Endothelial cell (in vitro differentiated cells): ENCODE results near the gene PISD. TPM values are rescaled to one million over a fixed set of nuclear protein-coding genes. Genes with fewer than 3 reads are reported as not detected.

Experiments used
- DNase-seq: peaks from one replicate; pipeline ENCODE4 v3.0.0; 2021; ENCODE audit warnings: low spot score
- H3K27ac Mint-ChIP-seq: one replicate; pipeline ENCODE4 v1.8.0; 2021; ENCODE audit warnings: mixed read lengths, inconsistent platforms; ENCODE audit not compliant: unreplicated experiment
- H3K27me3 Mint-ChIP-seq: one replicate; pipeline ENCODE4 v1.8.0; 2021; ENCODE audit warnings: mild to moderate bottlenecking, moderate library complexity, mixed read lengths, inconsistent platforms; ENCODE audit not compliant: unreplicated experiment
- H3K36me3 Mint-ChIP-seq: one replicate; pipeline ENCODE4 v1.8.0; 2021; ENCODE audit warnings: mild to moderate bottlenecking, low read depth, mixed read lengths, inconsistent platforms; ENCODE audit not compliant: unreplicated experiment
- H3K4me1 Mint-ChIP-seq: one replicate; pipeline ENCODE4 v1.8.0; 2021; ENCODE audit warnings: mild to moderate bottlenecking, mixed read lengths, inconsistent platforms; ENCODE audit not compliant: unreplicated experiment
- H3K4me3 Mint-ChIP-seq: one replicate; pipeline ENCODE4 v1.8.0; 2021; ENCODE audit warnings: mild to moderate bottlenecking, mixed read lengths, inconsistent platforms; ENCODE audit not compliant: unreplicated experiment
- H3K9me3 Mint-ChIP-seq: one replicate; pipeline ENCODE4 v1.8.0; 2021; ENCODE audit warnings: mixed read lengths, inconsistent platforms; ENCODE audit not compliant: unreplicated experiment
- total RNA-seq: library from RNA; stranded (reverse); fragmentation: NEBNext Ultra II Directional; extraction: Animal tissue kit (Norgen Biotek cat#: 25700); gene quantifications from one replicate; pipeline ENCODE4 v1.2.1, GENCODE V29; 2021; ENCODE audit not compliant: unreplicated experiment
- TF ChIP-seq, protein P1 (sequence below): fragments of 200-600 bp; sonication (generic); IDR thresholded peaks from one replicate; pipeline ENCODE4 v1.5.0; 2021; ENCODE audit warnings: antibody characterized with exemption; ENCODE audit not compliant: unreplicated experiment

Gene PISD
- total RNA-seq, 1 donor from 2014 or later, result 53.0 TPM

DNA sequence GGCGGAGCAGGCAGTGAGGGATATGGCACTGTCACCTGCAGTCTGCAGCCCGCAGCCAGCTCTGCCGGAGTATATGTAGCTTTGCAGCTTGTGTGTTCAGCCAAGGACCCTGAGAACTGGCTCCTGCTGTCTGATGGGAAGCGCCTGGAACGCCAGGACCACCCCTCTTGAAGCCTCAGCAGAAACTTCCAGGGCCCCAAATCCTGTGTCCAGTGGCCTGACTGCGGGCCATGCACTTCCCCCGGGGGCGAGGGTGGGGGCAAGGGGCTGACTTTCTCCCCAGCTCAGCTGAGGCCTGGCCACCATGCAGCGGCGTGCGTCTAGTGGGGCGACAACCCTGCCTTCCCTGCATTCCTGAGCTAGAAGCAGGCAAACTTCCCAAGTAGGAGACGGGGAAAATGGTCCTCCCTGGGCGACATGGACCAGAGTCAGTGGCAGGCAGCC is 32.3 kb downstream of the PISD start:
- DNase-seq, result no peak
- peaks cover 6% of the 10 kb centered on the region for H3K36me3 Mint-ChIP-seq
- TF ChIP-seq, protein P1, sequence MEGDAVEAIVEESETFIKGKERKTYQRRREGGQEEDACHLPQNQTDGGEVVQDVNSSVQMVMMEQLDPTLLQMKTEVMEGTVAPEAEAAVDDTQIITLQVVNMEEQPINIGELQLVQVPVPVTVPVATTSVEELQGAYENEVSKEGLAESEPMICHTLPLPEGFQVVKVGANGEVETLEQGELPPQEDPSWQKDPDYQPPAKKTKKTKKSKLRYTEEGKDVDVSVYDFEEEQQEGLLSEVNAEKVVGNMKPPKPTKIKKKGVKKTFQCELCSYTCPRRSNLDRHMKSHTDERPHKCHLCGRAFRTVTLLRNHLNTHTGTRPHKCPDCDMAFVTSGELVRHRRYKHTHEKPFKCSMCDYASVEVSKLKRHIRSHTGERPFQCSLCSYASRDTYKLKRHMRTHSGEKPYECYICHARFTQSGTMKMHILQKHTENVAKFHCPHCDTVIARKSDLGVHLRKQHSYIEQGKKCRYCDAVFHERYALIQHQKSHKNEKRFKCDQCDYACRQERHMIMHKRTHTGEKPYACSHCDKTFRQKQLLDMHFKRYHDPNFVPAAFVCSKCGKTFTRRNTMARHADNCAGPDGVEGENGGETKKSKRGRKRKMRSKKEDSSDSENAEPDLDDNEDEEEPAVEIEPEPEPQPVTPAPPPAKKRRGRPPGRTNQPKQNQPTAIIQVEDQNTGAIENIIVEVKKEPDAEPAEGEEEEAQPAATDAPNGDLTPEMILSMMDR, result no peak
- H3K4me1 Mint-ChIP-seq, result peaks cover 52% of the 10 kb centered on the region
- H3K4me3 Mint-ChIP-seq, result peak overlapping the region; percentile 59
- peak overlapping the region; percentile 55 for H3K27ac Mint-ChIP-seq
- peaks cover 15% of the 10 kb centered on the region for H3K27me3 Mint-ChIP-seq
- H3K9me3 Mint-ChIP-seq, result no peaks in the 10 kb centered on the region

DNA sequence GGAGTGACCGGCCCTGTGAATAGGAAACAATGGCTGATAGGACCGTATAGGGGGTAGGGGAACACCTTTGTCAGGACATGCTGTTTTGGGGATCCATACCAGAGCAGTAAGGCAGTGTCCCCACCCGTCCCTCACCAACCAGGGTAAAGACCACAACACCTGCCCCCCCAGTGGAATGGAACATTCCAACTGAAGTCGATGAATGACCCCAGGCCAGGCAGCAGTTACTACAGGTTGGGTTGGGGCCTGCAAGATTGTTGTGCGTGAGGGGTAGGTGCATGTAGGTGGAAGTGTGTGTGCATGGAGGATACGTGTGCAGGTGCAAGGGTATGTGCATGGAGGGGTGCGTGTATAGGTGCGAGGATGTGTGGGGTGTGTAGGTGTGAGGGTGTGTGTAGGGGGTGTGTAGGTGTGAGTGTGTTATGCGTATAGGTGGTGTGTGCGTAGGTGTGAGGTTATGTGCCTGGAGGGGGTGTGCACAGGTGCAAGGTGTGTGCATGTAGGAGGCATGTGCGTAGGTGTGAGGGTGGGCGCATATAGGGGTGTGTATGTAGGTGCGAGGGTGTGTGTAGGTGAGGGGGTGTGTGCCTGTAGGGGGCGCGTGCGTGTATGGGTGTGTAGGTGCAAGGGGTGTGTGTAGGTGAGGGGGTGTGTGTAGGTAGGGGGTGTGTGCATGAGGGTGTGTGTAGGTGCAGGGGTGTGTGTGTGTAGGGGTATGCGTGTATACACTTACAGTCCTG is 32.9 kb downstream of the PISD start:
- peaks cover 57% of the 10 kb centered on the region for H3K4me1 Mint-ChIP-seq
- DNase-seq, result no peak
- TF ChIP-seq, protein P1, result no peak
- H3K9me3 Mint-ChIP-seq, result no peaks in the 10 kb centered on the region
- H3K4me3 Mint-ChIP-seq, result peak overlapping the region; percentile 73
- H3K27me3 Mint-ChIP-seq, result peaks cover 17% of the 10 kb centered on the region
- peaks cover 11% of the 10 kb centered on the region for H3K36me3 Mint-ChIP-seq
- H3K27ac Mint-ChIP-seq, result peak overlapping the region; percentile 55

DNA sequence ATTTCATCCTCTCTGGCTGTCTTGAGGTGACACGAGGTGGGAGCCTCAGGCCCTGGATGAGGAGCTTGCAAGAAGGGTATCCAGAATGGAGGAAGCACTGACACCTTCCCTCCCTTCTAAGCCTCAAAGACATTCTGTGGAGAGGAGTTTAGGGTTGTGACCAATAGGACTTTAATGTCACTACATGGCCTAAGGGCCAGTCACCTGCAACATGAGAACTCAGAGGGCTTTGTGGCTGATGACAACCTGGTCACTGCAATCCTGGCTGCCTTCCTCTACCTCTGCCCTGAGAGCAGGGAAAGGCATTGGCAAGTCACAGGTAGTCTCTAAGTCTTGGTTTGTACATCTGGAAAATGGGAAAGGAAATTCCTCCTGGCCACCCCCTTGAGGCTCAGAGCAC is 33.7 kb downstream of the PISD start:
- TF ChIP-seq, protein P1, result no peak
- H3K4me3 Mint-ChIP-seq, result no peak overlapping the region
- H3K4me1 Mint-ChIP-seq, result peaks cover 54% of the 10 kb centered on the region
- no peak for DNase-seq
- H3K27me3 Mint-ChIP-seq, result peaks cover 17% of the 10 kb centered on the region
- H3K27ac Mint-ChIP-seq, result no peak overlapping the region
- no peaks in the 10 kb centered on the region for H3K9me3 Mint-ChIP-seq
- peaks cover 11% of the 10 kb centered on the region for H3K36me3 Mint-ChIP-seq

DNA sequence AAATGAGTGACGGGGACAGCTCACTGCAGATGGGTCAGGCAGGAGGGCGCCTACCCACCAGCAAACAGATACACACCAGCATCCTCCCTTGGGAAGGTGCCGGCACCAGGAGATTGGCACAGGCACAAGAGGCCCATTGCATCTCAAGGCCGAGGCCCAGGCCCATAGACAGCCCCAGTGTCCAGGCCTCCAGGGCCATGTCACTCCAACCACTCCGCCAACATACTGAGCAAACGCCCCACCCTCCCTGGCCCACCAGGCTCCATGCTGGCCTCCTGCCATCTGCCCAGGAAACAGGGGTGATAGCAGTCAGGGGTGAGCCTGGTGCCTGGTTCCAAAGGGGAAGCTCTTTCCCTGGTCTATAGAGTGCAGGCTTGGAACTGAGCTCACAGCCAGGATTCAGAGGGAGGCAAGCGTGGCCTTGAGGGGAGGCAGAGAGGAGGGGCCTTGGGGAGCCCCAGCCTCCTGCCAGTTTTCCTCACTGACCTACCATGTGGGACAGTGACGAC is 34.7 kb downstream of the PISD start:
- H3K27ac Mint-ChIP-seq, result no peak overlapping the region
- H3K9me3 Mint-ChIP-seq, result no peaks in the 10 kb centered on the region

More for the DNA sequence above, 34.7 kb downstream of the PISD start:
- DNase-seq, result no peak
- TF ChIP-seq, protein P1, result no peak
- Mint-ChIP-seq H3K4me1 (peaks cover 54% of the 10 kb centered on the region), H3K27me3 (peaks cover 20% of the 10 kb centered on the region), H3K36me3 (peaks cover 11% of the 10 kb centered on the region), H3K4me3 (no peak overlapping the region)
